ENCODE data around the gene PHEX.

Gene PHEX

DNA sequence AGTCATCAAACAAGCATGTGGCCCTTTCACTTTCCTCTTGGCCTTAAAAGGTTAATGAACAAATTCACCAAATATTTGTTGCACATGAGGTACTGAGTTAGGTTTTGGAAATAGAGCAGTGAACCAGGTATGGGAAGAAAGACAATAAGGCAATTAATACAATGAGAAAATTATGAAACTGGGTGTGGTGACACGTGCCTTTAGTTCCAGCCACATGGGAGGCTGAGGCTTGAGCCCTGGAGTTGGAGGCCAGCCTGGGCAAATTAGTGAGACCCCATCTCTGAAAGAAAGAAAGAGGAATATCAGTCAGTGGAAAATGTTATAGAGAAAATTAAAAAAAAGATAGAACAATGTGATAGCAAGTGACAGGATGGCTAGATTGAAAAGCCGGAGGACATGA, 8.1 kb downstream of the PHEX start:
- DNase-seq (ENCODE audit: low spot score) = no peak

DNA sequence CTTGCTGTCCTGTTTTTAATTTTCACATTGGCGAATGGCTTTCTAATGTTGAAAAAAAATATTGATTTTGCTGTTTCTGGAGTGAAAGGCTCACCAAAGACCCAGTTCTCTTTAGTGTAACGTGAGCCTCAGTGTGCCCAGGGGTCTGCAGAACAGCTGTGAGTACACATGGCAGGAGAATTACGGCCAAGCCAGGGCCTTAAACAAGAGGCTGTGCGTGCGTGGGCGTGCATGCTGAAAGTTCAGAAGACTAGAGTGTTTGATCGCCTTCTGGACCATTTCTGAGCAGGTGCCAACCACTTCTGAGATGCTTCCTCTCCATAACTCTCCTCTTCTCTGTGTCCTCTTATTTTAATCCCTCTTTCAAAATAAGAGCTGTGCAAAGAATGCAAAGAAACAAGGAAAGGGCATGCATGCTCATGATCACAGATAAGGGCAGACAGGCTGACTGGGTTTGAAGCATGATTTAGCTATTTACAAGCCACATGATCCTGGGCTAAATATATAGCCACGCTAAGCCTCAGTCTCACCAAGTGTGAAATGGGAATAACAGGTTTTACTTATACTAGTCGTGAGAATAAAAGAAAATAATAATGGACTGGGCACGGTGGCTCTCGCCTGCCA, 9.9 kb downstream of the PHEX start:
- DNase-seq (ENCODE audit: low spot score) = no peak

DNA sequence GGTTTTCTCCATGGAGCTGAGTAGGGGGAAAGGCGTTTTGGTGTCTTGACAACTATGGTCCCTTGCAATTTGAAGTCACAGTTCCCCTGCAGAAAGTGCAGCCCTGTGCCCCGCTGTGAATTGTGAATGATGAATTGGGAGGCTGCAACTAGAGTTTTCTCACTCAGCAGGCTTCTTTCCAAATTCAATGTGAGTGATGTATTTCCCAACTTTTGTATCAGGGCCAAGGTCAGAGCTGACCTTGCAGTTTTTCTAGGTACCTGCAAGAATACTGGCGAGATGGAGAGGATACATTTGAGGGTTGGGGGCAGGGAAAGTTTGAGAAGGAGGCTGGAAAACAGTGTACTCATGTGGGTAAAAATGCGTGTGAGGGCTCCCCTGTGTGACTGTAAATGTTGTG, 11.7 kb downstream of the PHEX start:
- DNase-seq (ENCODE audit: low spot score) = no peak

DNA sequence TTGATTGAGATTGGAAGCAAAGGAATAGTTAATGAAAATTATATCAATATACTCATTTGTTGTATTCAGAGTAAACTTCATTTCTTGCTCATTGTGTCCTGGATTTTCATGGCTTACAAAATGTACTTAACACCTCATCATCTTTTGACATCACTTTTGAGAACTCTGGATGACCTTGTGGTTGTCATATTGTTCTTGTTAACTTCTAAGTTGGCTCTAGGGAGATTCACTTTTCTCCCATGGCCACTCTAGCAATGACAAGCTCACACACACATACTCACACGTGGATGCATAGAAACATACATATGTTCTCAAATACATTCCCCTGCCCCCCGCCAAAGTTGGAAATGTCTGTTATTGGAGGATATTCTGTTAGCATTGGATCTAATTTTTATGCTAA, 15.3 kb downstream of the PHEX start:
- no peak for DNase-seq (ENCODE audit: low spot score)

DNA sequence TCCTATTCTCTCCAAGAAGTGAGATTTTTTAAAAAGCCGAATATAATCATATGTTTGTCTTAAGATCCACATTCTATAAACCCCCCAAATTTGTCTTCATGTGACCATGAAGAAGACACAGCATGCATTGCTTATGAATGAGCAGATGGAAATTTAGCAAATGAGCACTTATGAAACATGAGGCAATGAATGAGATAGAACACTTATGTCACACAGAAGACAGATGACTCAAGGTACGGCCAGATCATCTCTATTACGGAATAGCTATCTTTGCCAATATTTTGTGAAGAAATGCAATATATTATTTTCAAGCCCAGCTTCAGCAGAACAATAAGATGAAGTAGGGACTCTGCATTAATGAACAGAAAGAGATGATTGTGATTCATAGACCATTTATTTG, 21.4 kb downstream of the PHEX start:
- DNase-seq (ENCODE audit: low spot score) = no peak

DNA sequence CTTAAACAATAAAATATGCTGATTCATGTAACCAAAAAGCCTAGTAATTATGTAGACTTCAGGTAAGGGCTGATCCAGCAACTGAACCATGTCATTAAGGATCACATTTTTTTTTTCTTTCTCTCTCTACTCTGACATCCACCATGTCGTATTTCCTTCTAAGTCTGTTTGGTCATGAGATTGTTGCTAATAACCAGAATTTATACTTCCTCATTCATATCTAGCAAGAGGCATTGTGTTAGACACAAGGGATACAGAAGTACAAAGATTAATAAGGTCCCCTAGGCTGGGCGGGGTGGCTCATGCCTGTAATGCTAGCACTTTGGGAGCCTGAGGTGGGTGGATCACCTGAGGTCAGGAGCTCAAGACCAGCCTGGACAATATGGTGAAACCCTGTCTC, 24.1 kb downstream of the PHEX start:
- no peak for DNase-seq (ENCODE audit: low spot score)

DNA sequence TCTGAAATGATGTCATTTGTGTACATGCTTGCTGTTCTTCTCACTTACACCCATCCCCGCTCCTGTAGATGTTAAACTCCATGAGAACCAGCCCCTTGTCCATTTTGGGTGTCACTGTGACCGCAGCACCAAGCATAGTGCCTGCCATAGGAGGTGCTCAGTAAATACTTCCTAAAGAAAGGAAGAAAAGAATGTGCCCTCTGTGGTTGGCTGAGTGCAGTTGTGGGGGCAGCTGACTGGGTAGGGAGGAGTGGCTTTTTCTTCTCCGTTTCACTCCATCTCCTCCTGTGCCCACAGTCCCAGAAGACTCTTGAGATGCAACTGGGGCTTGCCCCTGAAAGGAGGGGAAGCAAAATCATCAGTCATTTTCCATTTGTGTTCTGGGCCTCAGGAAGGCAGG, 25.5 kb downstream of the PHEX start:
- no peak for DNase-seq (ENCODE audit: low spot score)

DNA sequence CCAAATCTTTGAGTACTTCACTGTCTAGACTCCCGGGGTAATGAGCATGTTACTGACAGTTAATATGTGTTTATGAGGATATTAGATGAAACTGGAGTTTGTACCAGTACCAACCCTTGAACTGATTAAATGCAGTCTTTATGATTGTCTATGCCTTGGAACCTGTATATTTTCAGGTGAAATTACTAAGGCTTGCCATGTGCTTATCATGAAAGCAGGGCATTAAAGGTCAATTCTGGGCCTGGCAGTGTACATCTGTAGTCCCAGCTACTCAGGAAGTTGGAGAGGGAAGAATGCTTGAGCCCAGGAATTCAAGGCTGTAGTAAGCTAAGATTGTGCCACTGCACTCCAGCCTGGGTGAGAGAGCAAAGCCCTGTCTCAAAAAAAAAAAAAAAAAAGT, 27.6 kb downstream of the PHEX start:
- DNase-seq (ENCODE audit: low spot score) = no peak

DNA sequence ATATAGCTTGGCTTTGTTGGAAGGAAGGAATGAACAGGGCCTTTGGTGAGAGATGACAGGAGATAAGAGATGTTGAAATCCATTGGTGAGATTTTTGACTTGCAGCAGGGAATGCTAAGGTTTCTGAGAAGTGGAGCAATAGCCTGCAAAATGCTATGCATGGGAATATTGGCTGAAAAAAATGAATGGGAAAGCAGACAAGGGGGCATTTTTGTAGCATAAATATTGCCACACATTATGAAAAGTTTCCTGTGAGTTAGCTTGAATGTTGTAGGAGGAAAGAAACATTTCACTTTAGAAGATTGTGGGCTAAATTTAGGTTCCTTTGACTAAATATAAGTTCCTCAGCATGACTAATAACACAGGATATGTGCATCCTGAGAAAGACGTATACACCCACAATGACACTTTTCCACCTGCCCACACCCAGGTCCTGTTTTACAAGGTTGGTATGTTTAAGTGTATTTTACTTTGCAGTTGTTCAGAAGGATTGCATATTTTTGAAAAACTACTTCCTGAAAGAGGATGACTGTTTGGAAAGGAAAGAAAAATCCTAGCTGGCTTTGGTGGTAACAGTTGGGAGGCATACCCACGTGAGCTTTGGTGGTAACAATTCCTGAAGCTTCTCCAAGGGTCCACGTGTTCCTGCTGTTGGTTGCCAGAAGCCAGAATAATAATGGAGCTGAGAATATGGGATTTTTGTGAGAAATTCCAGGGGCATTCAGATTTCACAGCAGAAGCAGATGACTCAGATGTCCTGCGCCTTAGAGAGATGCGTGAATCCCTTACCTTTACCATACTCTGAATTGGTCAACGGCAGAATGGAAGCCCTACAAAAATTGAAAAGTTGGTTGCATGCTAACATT, 28.5 kb downstream of the PHEX start:
- DNase-seq (ENCODE audit: low spot score) = peak; percentile 12

DNA sequence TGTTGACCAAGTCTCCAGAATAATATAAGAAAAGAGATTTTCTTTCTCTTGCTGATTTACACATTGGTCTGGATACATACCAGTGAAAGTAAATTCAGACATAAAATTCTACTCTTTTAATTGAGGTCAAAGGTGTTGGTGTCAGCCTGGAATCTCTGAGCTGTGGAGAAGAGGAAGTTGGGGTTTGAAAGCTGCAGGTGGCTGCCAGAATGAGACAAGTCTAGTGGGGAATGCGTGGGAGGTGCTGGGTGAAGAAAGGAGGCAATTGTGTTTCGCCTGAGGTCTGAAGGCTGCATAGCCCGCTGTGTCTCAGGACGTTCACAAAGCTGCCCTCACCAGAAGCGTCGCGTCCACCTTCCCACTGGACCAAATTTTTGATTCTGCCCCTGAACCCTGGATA, 31.2 kb downstream of the PHEX start:
- DNase-seq (ENCODE audit: low spot score) = no peak

DNA sequence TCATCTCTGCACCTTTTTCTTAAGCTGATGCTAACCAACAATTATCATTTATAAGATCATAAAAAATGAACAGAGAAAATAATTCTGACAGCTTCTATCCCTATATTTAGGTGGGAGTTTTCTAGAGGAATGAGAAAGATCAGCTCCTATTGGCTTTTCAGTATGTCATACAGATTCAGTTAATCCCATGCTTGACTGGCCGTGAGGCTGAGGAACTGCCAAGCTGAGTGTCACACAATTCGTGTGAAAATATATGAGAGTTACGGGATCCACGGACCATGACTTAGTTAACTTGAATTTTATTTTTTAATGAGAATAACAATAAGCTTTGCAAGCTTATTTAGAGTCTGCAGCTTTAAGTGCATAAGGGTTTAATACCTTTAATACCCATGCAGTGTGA, 37.5 kb downstream of the PHEX start:
- DNase-seq (ENCODE audit: low spot score) = no peak

DNA sequence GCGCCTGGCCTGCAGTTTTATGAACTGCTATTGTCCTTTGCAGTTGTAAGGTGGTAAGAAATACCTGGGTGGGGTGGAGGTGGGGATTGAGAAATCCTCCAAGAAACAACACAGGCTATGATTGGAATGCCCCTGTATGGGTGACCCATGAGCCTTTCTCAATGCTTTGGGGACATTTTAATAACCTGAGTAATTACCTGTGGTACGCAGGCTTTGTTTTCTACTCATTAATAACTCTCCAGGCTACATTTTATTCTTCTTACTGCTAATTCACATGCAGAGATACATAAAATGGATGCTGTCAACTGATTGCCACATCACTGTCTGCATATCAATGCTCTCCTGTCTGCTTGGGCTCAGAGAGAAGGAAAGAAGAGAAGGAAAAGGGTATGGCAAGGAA, 41.8 kb downstream of the PHEX start:
- DNase-seq (ENCODE audit: low spot score) = no peak

DNA sequence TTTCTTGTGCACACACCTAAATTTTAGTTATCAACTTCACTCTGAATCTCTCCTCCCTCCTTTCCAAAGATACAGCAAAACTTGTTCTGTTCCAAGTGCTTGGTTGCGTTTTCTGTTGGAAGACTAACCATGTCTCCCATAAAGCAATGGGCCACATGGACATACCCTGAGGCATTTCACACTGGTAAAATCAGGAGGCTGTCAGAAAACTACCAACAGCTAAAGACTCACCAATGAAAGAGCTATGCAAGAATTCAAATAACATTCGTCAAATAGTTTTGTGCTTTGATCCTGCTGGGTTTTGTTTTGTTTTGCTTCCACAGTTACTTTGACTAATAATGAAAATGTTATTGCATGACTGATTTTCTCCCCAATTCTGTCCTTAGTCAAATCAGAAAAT, 46.0 kb downstream of the PHEX start:
- no peak for DNase-seq (ENCODE audit: low spot score)

DNA sequence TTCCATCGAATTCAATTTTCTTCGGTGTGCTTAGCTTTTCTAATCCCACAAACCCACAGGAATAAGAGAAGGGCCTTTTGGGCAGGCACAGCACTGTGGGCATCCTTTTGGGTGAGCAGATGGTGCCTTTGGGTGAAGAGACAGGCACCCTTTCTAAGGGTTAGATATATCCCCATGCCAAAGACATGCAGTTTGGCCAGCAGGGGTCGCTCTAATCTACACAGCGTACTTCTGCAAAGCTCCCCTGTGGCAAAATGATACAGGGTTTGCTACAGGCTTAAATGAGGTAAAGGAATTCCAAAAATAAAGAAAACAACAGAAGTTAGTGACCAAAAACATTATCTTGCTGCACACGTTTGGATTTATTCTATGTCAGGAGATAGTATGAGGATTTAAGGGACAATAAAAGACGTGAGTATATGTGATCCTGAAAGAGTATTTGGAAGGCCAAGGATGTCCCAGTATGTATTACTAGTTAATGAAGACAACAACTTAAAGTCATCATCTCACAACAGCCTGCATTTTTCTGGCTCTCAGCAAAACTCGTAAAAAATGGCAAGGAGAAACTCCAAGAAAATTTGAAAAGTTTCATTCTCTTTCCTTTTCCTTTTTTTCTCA, 49.5 kb downstream of the PHEX start:
- DNase-seq (ENCODE audit: low spot score) = peak; percentile 45

DNA sequence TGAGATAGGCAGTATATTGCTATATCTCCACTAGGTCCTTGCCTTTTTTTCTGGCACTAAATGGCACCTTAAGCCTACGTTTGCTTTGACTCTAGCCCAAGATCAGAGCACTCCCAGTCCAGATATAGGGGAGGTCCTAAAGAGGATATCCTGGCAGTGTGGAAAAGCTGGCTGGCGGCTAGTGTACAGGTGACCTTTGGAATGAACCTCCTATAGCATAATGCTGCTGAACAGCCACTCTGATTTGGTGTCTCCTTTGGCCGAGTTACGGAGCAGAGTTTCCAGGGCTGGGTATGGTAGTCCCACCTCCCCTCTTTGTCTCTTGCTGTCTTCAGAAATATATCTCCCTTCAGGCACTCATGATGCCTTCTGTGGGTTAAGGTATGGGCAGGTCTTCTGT, 53.9 kb downstream of the PHEX start:
- DNase-seq (ENCODE audit: low spot score) = no peak

DNA sequence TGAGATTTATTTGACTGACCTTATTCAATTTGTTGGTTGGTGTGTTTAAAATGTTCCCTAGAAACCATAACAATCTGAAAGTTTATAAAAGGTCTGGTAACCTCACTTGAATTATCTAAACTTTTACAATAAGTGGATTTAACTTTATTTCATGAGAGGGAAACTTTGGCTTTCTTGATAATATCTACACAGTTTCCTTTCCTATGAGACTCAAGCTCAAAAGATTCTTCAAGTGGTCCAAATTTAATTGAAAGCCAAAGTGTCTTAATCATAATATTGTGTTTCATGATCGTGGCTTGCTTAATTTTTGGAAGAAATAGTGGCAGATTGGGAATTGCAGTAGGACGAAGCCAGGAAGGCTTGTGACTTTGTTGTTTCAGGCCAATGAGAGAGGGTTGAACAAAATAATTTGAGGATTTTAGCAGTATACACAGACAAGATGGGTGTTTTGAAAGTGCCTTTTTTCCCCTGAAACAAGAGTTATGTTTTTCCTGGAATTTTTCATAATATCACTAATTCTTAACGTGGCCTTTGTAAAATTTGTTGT, 55.0 kb downstream of the PHEX start:
- no peak for DNase-seq (ENCODE audit: low spot score)

DNA sequence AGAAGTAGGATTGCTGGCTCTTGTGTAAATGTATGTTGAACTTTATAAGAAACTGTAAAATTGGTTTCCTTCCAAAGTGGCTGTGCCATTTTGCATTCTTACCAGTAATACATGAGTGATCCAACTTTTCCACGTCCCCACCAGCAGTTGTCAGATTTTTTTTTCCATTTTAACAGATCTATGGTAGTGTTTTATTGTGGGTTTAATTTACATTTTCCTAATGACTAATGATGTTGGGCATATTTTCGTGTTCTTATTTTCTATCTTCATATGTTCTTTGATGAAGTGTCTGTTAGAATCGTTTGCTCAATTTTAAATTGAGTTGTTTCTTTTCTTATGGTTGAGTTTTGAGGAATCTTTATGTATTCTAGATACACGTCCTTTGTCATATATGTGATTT, 56.2 kb downstream of the PHEX start:
- no peak for DNase-seq (ENCODE audit: low spot score)

DNA sequence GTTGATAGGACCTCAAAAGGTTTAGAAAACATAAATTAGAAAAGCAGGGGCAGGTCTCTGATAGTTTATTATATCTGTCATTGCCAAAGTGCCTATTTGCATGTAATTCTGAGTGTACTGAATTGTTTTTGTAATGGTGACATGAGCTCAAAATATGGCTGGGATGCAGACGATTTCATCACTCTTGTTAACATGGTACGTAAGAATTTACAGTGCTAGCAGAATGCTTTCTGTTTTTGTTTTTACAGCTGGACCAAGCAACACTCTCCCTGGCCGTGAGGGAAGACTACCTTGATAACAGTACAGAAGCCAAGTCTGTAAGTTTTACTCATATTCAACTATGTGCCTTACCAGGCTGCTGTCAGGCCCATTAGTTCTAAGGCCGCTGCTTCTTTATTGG, 58.1 kb downstream of the PHEX start:
- peak; percentile 19 for DNase-seq (ENCODE audit: low spot score)

DNA sequence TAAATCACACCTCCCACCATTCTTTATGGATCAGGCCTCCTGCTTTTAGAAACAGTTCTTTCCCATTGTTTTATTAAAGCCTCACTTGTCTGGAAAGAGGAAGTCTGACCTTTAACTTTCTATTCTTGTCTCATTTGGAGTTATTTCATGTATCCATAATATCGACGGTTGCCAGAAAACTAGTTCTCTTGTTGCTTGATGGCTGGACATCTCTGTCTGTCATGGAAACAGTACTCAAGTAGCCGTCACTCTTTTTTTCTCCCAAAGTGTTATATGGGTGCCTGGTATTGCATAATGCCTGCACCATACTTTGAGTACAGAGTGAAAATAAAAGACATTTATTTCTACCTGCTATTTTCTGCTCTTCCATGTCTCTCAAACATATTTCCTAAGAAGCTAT, 61.4 kb downstream of the PHEX start:
- no peak for DNase-seq (ENCODE audit: low spot score)

DNA sequence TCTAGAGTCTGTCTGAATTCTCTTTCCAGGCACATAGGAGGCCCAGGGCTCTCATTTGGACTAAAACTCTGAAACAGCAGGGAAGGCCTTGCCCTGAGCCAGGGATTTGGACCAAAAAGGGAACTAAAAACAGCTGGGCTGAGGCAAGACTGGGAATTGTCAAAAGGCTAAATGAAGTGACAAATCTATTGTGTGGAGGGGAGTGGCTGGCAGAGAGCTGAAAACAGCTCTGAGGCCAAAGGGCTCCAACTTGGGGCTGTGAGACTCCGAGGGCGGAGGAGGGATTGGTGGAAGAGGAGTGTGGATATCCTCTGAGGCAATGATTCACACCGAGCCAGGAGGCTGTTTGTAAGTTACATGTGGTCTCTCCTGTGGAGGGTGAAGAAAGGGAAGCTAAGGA, 63.2 kb downstream of the PHEX start:
- DNase-seq (ENCODE audit: low spot score) = peak; percentile 60

DNA sequence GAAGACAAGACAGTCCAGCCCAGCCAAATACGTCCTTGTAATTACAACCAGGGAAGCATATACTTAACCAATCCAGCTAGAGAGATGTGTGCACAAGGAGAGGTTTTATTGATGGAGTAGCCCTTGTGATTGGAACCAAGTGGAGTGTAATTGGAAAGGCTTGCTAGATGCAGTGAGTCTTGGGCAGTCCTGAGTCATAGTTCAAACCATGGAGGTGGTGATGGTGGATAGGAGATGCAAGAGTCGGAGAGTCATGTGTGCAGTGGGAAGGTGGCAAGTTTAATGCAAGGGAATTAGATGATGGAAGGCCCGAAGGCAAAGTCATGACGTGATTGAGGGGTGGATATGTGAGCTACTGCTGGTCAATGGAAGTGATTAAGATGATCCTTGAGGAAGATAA, 63.7 kb downstream of the PHEX start:
- no peak for DNase-seq (ENCODE audit: low spot score)

DNA sequence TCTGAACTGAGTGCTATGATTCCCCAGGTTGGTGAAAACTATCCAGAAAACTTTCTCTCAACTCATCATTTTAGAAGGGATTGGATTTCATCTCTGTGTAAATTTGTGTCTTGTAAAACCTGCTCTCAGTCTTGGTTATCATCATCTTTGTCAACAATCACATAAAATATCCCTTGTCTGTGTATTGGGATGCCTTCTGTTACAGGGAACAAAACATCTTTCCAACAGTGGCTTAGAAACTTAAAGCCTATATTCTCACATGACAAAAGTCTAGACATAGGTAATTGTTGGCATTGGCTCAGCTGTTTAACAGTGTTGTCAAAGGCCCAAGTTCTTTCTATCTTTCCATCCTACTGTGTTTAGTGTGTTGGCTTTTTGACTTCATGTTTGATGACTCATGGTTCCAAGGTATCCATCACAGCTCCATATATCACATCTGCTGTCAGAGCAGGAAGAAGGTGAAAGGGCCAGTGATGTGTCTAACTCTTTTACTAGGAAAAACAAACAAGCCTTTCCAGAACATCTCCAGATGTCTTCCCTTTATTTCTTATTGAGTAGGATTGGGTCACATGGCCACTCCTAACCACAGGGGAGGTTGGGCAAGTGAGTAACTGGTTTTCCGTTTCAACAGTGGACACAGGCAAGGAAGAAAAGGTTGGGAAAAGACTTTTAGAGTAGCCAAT, 65.0 kb downstream of the PHEX start:
- DNase-seq (ENCODE audit: low spot score) = peak; percentile 13

DNA sequence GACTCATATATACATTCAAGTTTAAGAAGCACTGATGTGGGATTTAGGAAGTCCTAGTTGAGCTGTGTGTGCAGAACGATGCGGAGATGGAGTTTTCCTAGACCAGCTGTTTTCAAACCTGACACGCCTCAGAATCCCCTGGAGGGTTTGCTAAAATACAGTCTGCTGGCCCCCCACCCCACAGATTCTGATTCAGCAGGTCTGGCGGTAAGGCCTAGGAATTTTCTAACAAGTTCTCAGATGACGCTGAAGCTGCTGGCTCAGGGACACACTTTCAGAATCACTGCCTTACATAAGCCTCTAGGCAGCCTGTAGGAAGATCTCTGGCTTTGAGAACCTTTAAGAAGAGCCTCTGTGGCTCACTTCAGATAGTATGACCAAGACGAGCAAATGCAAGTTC, 73.1 kb downstream of the PHEX start:
- peak; percentile 56 for DNase-seq (ENCODE audit: low spot score)

Measured in AG20443 (cell line).